Measurements from ENCODE around the gene MRPS35. TPM values are rescaled to one million over a fixed set of nuclear protein-coding genes. Genes with fewer than 3 reads are reported as not detected.

MRPS35 gene
- total RNA-seq, 1 donor from 2014 or later = 39.2 TPM

DNA sequence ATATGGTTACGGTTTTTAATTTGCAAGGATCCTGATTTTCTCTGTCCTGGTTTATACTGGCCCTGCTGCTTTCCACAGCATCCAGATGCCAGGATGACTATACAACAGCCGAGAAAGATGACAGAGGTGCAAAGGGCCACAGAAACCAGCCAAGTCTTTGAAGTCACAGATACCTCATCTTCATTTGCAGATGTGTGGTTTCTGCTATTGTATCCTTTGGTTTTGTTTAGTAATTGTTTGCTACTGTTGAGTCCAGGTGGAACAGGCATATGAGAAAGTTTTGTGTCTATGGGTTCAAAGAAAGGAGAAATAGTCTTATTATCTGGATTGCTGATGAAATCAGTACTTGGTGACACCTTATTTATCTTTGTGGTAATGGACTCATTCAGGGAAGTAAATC, 52.1 kb downstream of the MRPS35 start:
- no peak overlapping the region for H2AFZ ChIP-seq (replicated peaks)
- no peak overlapping the region for H3K27ac ChIP-seq
- no peaks in the 10 kb centered on the region for H3K27me3 ChIP-seq
- no peak for DNase-seq (ENCODE audit: low spot score)
- H3K9me3 ChIP-seq (ENCODE audit: low read depth) = no peaks in the 10 kb centered on the region
- Mint-ChIP-seq H3K36me3 (no peaks in the 10 kb centered on the region), H3K27ac (no peak overlapping the region), H3K4me3 (no peak overlapping the region), H3K9me3 (no peaks in the 10 kb centered on the region), H3K27me3 (ENCODE audit: insufficient read depth, low read depth) (no peaks in the 10 kb centered on the region), H3K4me1 (no peaks in the 10 kb centered on the region)
- H3K4me3 ChIP-seq = no peak overlapping the region
- H3K4me2 ChIP-seq = no peak overlapping the region
- no peaks in the 10 kb centered on the region for H4K20me1 ChIP-seq (ENCODE audit: low read depth)
- H3K36me3 ChIP-seq = no peaks in the 10 kb centered on the region
- no peak overlapping the region for H3K9ac ChIP-seq
- H3K4me1 ChIP-seq = no peaks in the 10 kb centered on the region
- no peaks in the 10 kb centered on the region for H3K79me2 ChIP-seq (ENCODE audit: low read depth)
- TF ChIP-seq EZH2 (IDR thresholded peaks at IDR 0.05) (no peak), EZH2phosphoT487 (IDR thresholded peaks at IDR 0.05) (no peak), CTCF (IDR thresholded peaks at IDR 0.05) (no peak)
- no peaks in the 10 kb centered on the region for H3F3A ChIP-seq (ENCODE audit: low read depth)

DNA sequence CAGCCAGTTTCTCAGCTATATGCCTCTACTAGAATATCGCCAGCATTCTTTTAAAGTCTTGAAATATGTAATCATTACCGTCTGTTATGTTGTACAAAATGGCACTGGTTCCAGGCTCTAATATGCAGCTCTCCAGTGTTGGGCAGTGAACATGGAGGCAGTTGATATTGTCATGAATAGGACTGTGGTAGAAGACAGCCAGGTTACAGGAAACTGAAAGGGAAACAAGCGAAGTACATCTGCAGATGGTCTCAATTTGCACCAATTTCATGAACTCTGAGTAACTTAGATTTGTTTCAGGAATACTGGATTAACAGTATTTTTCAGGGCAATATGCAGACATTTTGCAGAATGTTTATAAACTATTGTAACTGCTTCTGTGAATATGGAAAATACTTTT, 56.0 kb downstream of the MRPS35 start:
- no peaks in the 10 kb centered on the region for H3K4me1 ChIP-seq
- TF ChIP-seq CTCF (IDR thresholded peaks at IDR 0.05) (no peak), EZH2 (IDR thresholded peaks at IDR 0.05) (no peak), EZH2phosphoT487 (IDR thresholded peaks at IDR 0.05) (no peak)
- no peak overlapping the region for H3K9ac ChIP-seq
- H3K4me3 ChIP-seq = no peak overlapping the region
- no peaks in the 10 kb centered on the region for H3K4me1 Mint-ChIP-seq
- H3K27ac ChIP-seq = no peak overlapping the region
- H4K20me1 ChIP-seq (ENCODE audit: low read depth) = no peaks in the 10 kb centered on the region
- H3K4me2 ChIP-seq = no peak overlapping the region
- no peak for DNase-seq (ENCODE audit: low spot score)
- H2AFZ ChIP-seq (replicated peaks) = no peak overlapping the region
- no peak overlapping the region for H3K27ac Mint-ChIP-seq
- H3K27me3 ChIP-seq = no peaks in the 10 kb centered on the region
- H3K79me2 ChIP-seq (ENCODE audit: low read depth) = no peaks in the 10 kb centered on the region
- no peaks in the 10 kb centered on the region for H3K36me3 Mint-ChIP-seq
- H3K27me3 Mint-ChIP-seq (ENCODE audit: insufficient read depth, low read depth) = no peaks in the 10 kb centered on the region
- H3K36me3 ChIP-seq = no peaks in the 10 kb centered on the region
- H3K9me3 ChIP-seq (ENCODE audit: low read depth) = no peaks in the 10 kb centered on the region
- H3K4me3 Mint-ChIP-seq = no peak overlapping the region
- H3K9me3 Mint-ChIP-seq = no peaks in the 10 kb centered on the region
- H3F3A ChIP-seq (ENCODE audit: low read depth) = no peaks in the 10 kb centered on the region

DNA sequence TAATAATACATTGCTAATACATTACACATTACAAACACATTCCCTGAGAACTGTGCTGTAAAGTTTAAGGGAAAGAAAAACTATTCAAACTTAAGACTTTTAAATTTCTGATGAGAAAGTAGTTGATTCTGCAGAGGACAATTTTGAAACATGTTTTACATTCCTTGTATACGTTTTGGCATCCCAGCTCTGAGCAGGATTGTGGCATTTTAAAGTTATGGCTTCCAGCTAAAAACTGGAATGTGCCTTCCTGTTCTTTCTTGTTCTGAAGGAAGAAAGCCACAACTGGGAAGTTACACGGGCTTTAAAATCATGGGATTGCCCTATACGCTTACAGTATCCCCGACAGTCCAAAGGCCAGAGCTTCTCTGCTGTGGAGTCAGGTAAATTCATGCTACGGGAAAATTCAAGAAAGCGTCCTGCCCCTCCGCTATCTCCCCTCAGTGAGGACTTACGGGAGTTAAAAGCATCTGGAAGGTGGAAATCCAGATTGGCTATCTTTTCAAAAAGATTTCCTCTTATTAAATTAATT, 58.6 kb downstream of the MRPS35 start:
- Histone ChIP-seq H3K9me3 (ENCODE audit: low read depth) (no peaks in the 10 kb centered on the region), H3K79me2 (ENCODE audit: low read depth) (no peaks in the 10 kb centered on the region), H4K20me1 (ENCODE audit: low read depth) (no peaks in the 10 kb centered on the region), H3K9ac (no peak overlapping the region), H3K36me3 (no peaks in the 10 kb centered on the region), H3K27me3 (no peaks in the 10 kb centered on the region), H3K4me3 (no peak overlapping the region), H3K4me1 (no peaks in the 10 kb centered on the region), H3F3A (ENCODE audit: low read depth) (no peaks in the 10 kb centered on the region), H3K27ac (no peak overlapping the region), H2AFZ (replicated peaks) (no peak overlapping the region), H3K4me2 (no peak overlapping the region)
- H3K36me3 Mint-ChIP-seq = no peaks in the 10 kb centered on the region
- no peak overlapping the region for H3K4me3 Mint-ChIP-seq
- H3K27me3 Mint-ChIP-seq (ENCODE audit: insufficient read depth, low read depth) = no peaks in the 10 kb centered on the region
- H3K4me1 Mint-ChIP-seq = peaks cover 3% of the 10 kb centered on the region
- no peak for DNase-seq (ENCODE audit: low spot score)
- no peak overlapping the region for H3K27ac Mint-ChIP-seq
- no peak for TF ChIP-seq EZH2 (IDR thresholded peaks at IDR 0.05)
- TF ChIP-seq EZH2phosphoT487 (IDR thresholded peaks at IDR 0.05) = no peak
- TF ChIP-seq CTCF (IDR thresholded peaks at IDR 0.05) = no peak
- no peaks in the 10 kb centered on the region for H3K9me3 Mint-ChIP-seq

All from neural progenitor cell (in vitro differentiated cells).